ENCODE data around the gene MS4A10. TPM values are rescaled to one million over a fixed set of nuclear protein-coding genes. Genes with fewer than 3 reads are reported as not detected.

The MS4A10 gene
- total RNA-seq, 1 experiment from 2014 or later: not detected

- Mint-ChIP-seq H3K9me3 (peaks cover 5% of the 10 kb centered on the region), H3K27ac (no peak overlapping the region), H3K27me3 (ENCODE audit: low read depth) (peaks cover 4% of the 10 kb centered on the region), H3K4me1 (peaks cover 20% of the 10 kb centered on the region), H3K4me3 (no peak overlapping the region), H3K36me3 (no peaks in the 10 kb centered on the region)
- TF ChIP-seq SOX15 (CRISPR knock-in tag; IDR thresholded peaks at IDR 0.05) (no peak), IRF2 (CRISPR knock-in tag; IDR thresholded peaks at IDR 0.05; ENCODE audit: borderline replicate concordance, low read depth) (no peak), PREB (CRISPR knock-in tag; IDR thresholded peaks at IDR 0.05; ENCODE audit: borderline replicate concordance) (no peak), TCF7 (CRISPR knock-in tag; IDR thresholded peaks at IDR 0.05; ENCODE audit: low read depth) (no peak), SMAD3 (CRISPR knock-in tag; IDR thresholded peaks at IDR 0.05; ENCODE audit: borderline replicate concordance) (no peak), TEAD4 (CRISPR knock-in tag; IDR thresholded peaks at IDR 0.05) (no peak), ZNF317 (CRISPR knock-in tag; IDR thresholded peaks at IDR 0.05; ENCODE audit: borderline replicate concordance, low read depth) (no peak)
- TF ChIP-seq, protein P1, sequence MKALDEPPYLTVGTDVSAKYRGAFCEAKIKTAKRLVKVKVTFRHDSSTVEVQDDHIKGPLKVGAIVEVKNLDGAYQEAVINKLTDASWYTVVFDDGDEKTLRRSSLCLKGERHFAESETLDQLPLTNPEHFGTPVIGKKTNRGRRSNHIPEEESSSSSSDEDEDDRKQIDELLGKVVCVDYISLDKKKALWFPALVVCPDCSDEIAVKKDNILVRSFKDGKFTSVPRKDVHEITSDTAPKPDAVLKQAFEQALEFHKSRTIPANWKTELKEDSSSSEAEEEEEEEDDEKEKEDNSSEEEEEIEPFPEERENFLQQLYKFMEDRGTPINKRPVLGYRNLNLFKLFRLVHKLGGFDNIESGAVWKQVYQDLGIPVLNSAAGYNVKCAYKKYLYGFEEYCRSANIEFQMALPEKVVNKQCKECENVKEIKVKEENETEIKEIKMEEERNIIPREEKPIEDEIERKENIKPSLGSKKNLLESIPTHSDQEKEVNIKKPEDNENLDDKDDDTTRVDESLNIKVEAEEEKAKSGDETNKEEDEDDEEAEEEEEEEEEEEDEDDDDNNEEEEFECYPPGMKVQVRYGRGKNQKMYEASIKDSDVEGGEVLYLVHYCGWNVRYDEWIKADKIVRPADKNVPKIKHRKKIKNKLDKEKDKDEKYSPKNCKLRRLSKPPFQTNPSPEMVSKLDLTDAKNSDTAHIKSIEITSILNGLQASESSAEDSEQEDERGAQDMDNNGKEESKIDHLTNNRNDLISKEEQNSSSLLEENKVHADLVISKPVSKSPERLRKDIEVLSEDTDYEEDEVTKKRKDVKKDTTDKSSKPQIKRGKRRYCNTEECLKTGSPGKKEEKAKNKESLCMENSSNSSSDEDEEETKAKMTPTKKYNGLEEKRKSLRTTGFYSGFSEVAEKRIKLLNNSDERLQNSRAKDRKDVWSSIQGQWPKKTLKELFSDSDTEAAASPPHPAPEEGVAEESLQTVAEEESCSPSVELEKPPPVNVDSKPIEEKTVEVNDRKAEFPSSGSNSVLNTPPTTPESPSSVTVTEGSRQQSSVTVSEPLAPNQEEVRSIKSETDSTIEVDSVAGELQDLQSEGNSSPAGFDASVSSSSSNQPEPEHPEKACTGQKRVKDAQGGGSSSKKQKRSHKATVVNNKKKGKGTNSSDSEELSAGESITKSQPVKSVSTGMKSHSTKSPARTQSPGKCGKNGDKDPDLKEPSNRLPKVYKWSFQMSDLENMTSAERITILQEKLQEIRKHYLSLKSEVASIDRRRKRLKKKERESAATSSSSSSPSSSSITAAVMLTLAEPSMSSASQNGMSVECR (CRISPR knock-in tag; IDR thresholded peaks at IDR 0.05; ENCODE audit: borderline replicate concordance): no peak
- TF ChIP-seq, protein P2, sequence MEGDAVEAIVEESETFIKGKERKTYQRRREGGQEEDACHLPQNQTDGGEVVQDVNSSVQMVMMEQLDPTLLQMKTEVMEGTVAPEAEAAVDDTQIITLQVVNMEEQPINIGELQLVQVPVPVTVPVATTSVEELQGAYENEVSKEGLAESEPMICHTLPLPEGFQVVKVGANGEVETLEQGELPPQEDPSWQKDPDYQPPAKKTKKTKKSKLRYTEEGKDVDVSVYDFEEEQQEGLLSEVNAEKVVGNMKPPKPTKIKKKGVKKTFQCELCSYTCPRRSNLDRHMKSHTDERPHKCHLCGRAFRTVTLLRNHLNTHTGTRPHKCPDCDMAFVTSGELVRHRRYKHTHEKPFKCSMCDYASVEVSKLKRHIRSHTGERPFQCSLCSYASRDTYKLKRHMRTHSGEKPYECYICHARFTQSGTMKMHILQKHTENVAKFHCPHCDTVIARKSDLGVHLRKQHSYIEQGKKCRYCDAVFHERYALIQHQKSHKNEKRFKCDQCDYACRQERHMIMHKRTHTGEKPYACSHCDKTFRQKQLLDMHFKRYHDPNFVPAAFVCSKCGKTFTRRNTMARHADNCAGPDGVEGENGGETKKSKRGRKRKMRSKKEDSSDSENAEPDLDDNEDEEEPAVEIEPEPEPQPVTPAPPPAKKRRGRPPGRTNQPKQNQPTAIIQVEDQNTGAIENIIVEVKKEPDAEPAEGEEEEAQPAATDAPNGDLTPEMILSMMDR (IDR thresholded peaks at IDR 0.05): no peak
- TF ChIP-seq, protein P3, sequence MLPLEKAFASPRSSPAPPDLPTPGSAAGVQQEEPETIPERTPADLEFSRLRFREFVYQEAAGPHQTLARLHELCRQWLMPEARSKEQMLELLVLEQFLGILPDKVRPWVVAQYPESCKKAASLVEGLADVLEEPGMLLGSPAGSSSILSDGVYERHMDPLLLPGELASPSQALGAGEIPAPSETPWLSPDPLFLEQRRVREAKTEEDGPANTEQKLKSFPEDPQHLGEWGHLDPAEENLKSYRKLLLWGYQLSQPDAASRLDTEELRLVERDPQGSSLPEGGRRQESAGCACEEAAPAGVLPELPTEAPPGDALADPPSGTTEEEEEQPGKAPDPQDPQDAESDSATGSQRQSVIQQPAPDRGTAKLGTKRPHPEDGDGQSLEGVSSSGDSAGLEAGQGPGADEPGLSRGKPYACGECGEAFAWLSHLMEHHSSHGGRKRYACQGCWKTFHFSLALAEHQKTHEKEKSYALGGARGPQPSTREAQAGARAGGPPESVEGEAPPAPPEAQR (CRISPR knock-in tag; IDR thresholded peaks at IDR 0.05): no peak
- TF ChIP-seq, protein P4, sequence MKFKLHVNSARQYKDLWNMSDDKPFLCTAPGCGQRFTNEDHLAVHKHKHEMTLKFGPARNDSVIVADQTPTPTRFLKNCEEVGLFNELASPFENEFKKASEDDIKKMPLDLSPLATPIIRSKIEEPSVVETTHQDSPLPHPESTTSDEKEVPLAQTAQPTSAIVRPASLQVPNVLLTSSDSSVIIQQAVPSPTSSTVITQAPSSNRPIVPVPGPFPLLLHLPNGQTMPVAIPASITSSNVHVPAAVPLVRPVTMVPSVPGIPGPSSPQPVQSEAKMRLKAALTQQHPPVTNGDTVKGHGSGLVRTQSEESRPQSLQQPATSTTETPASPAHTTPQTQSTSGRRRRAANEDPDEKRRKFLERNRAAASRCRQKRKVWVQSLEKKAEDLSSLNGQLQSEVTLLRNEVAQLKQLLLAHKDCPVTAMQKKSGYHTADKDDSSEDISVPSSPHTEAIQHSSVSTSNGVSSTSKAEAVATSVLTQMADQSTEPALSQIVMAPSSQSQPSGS (CRISPR knock-in tag; IDR thresholded peaks at IDR 0.05; ENCODE audit: borderline replicate concordance, low read depth): no peak
- DNase-seq (ENCODE audit: low spot score) (no peak), ATAC-seq (no peak)
- ChIA-PET CTCF (interaction anchor here (2.1 to 6.0 kb wide), 6 partner anchors 8 to 413 kb away, joined by 9 to 125 read pairs (median 13); partner anchors contain the start of gene MS4A8), POLR2A (no interaction called here)
Measured at GRCh38 chr11:60761436-60762190, 23.5 kb upstream of the MS4A10 start.

Data from WTC11 (cell line).